GM12878 (cell line): Measurements from ENCODE around the gene RUFY3. TPM values are rescaled to one million over a fixed set of nuclear protein-coding genes. Genes with fewer than 3 reads are reported as not detected.

Source experiments
- ATAC-seq: fragments of 200-7000 bp; cut with Tn5 transposase; 3 replicates; pipeline ENCODE4 v1.9.1; 2020; ENCODE audit warnings: mild to moderate bottlenecking, moderate library complexity
- BruUV-seq: library from RNA; stranded (reverse); fragments of 400-500 nt; replicated peaks from 2 replicates; lab custom pipeline; 2021; lab: Mats Ljungman, UMichigan
- CTCF ChIA-PET: fragments of 300-600 bp; sonication (Branson Sonifier 250); formaldehyde crosslinking; extraction: SDS; loops from one replicate; lab custom pipeline; 2021; ENCODE audit warnings: inconsistent platforms; lab: Yijun Ruan, JAX
- POLR2A ChIA-PET: fragments of 350-600 bp; formaldehyde crosslinking; extraction: SDS; loops from one replicate; lab custom pipeline; 2021; ENCODE audit warnings: inconsistent platforms; lab: Charles Lee
- RAD21 ChIA-PET: fragments of 300-600 bp; sonication (Branson Sonifier 250); formaldehyde crosslinking; loops from one replicate; lab custom pipeline; 2023; ENCODE audit warnings: antibody characterized with exemption; ENCODE audit not compliant: unreplicated experiment; lab: Charles Lee
- SMC1A ChIA-PET: fragments of 300-600 bp; sonication (Branson Sonifier 250); formaldehyde crosslinking; loops from one replicate; lab custom pipeline; 2023; ENCODE audit not compliant: unreplicated experiment, uncharacterized antibody; lab: Charles Lee
- DNase-seq: peaks from one replicate; pipeline ENCODE4 v3.0.0-alpha.2; 2011; ENCODE audit warnings: low read depth, low spot score
- FAIRE-seq: peaks from 3 replicates; lab custom pipeline; 2011; peaks lifted over from hg19 to GRCh38; lab: Jason Lieb, UNC
- H2AFZ ChIP-seq: 2 replicates; pipeline ENCODE4 v1.6.0; 2011; ENCODE audit warnings: low read depth, low read length, control low read depth; ENCODE audit not compliant: control insufficient read depth
- H3K27ac ChIP-seq: 2 replicates; pipeline ENCODE4 v1.5.1; 2011; ENCODE audit warnings: control low read depth; ENCODE audit not compliant: control insufficient read depth, insufficient read depth
- H3K27me3 ChIP-seq, 2 experiments: replicated peaks in 1 of 2; 2 replicates each; pipeline versions ENCODE4 v1.6.0 to v1.6.1; 2011; ENCODE audit warnings: low read length in 1 of 2; ENCODE audit not compliant: control insufficient read depth in 2 of 2, insufficient read depth in 2 of 2
- H3K36me3 ChIP-seq, 2 experiments: 2 replicates each; pipeline ENCODE4 v1.5.1; 2011; ENCODE audit warnings: low read length in 1 of 2; ENCODE audit not compliant: control insufficient read depth in 2 of 2, insufficient read depth in 2 of 2
- H3K4me1 ChIP-seq: 2 replicates; pipeline ENCODE4 v1.6.1; 2011; ENCODE audit warnings: mild to moderate bottlenecking, low read length, moderate library complexity, mixed read lengths; ENCODE audit not compliant: control insufficient read depth, insufficient read depth
- H3K4me2 ChIP-seq: 2 replicates; pipeline ENCODE4 v1.6.0; 2011; ENCODE audit warnings: control low read depth; ENCODE audit not compliant: control insufficient read depth, insufficient read depth
- H3K4me3 ChIP-seq: fragments of 200-600 bp; sonication (generic); 2 replicates; pipeline ENCODE4 v1.5.1; 2016
- H3K79me2 ChIP-seq: 2 replicates; pipeline ENCODE4 v1.6.0; 2011; ENCODE audit warnings: low read length; ENCODE audit not compliant: control insufficient read depth, insufficient read depth
- H3K9ac ChIP-seq: 2 replicates; pipeline ENCODE4 v1.8.0; 2011; ENCODE audit warnings: low read length, control low read depth, mixed read lengths; ENCODE audit not compliant: control insufficient read depth, insufficient read depth
- H3K9me3 ChIP-seq: replicated peaks from 3 replicates; pipeline ENCODE4 v1.5.1; 2011; ENCODE audit warnings: mild to moderate bottlenecking, low read length; ENCODE audit not compliant: control insufficient read depth, insufficient read depth
- H4K20me1 ChIP-seq: 2 replicates; pipeline ENCODE4 v1.6.0; 2011; ENCODE audit not compliant: control insufficient read depth, insufficient read depth
- ATF7 ChIP-seq: fragments of 450-650 bp; IDR thresholded peaks from 2 replicates; pipeline ENCODE4 v1.6.1; 2016; ENCODE audit warnings: low read depth, mild to moderate bottlenecking
- SPI1 ChIP-seq: IDR thresholded peaks from 2 replicates; pipeline ENCODE4 v1.6.1; 2011; ENCODE audit warnings: low read depth, mild to moderate bottlenecking, low read length, moderate library complexity, borderline replicate concordance; ENCODE audit not compliant: insufficient read depth
- WGBS: methylation state at CpG from one replicate; pipeline ENCODE4 v1.1.6; 2016; ENCODE audit warnings: low lambda C conversion rate; ENCODE audit not compliant: insufficient replicate concordance, insufficient coverage; ENCODE audit errors: missing lambda C conversion rate; 5-methylcytosine and 5-hydroxymethylcytosine counted together
- in situ Hi-C: fragments of 300-500 bp; cut with MboI; formaldehyde crosslinking; loops from 9 replicates; pipeline ENCODE4 v1.14.3; 2018; ENCODE audit warnings: mixed read lengths
- intact Hi-C: fragments of 100-400 bp; cut with micrococcal nuclease; formaldehyde crosslinking; loops from one replicate; pipeline ENCODE4 v1.14.2; 2022; ENCODE audit not compliant: unreplicated experiment
- polyA plus RNA-seq, 11 experiments: library from polyadenylated mRNA; depleted of rRNA in 4 of 11; unstranded in 6 of 11; stranded (reverse) in 5 of 11; fragments of >200 nt; fragmentation: Nextera tagmentation in 4 of 11; fragmentation: Illumina TruSeq in 1 of 11; extraction: Ambion mirVana in 4 of 11; extraction: Trizol in 1 of 11; gene quantifications; 1 replicate in 1 of 11; 2 replicates in 10 of 11; pipeline versions ENCODE4 v1.2.1 to v1.2.3, GENCODE V29; 2011 to 2016; ENCODE audit warnings: inconsistent platforms in 2 of 11, missing spikeins in 2 of 11, low read depth in 1 of 11
- total RNA-seq, 4 experiments: library from RNA; depleted of rRNA in 3 of 4; stranded (reverse); fragments of >200 nt in 3 of 4; fragmentation: Illumina TruSeq in 1 of 4; extraction: Trizol in 1 of 4; gene quantifications; 2 replicates each; pipeline versions ENCODE4 v1.2.1 to v1.2.3, GENCODE V29; 2013 to 2021
- TF ChIP-seq, protein P1 (sequence below): fragments of 450-650 bp; IDR thresholded peaks from 2 replicates; pipeline ENCODE4 v1.6.1; 2018; ENCODE audit warnings: mild to moderate bottlenecking, low read depth, moderate library complexity; ENCODE audit not compliant: partially characterized antibody

RUFY3 gene
- total and polyA plus RNA-seq, 10 of the 15 experiments (the other 5 are each of a cell fraction or from before 2014, with no cell fraction given) = 5.1 to 28.3 (median 13.1) TPM

DNA sequence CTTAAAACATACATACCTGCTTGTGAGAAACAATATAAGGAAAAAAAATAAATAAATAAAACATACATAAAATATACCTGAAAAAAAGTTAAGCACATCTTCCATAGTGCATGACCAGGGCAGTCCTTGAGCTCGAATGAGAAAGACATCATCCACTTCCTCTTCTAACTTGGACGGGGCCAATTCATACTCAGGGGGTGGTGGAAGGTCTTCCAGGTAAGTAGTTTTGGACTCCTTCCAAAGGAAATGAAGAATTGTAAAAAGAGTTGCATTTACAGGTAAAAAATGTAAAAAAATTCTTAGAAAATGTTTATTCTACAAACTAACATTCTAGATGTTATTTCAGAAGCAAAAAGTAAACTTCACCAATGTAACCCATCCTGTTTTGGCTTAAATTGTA lies 114.3 kb downstream of the RUFY3 start:
- CTCF ChIA-PET = interaction anchor here (0.9 to 1.6 kb wide), 5 partner anchors 88 to 184 kb away, joined by 3 to 4 read pairs (median 3); no protein-coding TSS in a partner anchor
- H3K4me2 ChIP-seq = peak overlapping the region; percentile 68; the same call in 1 of the 2 replicates
- H2AFZ ChIP-seq = no peak overlapping the region
- RAD21 ChIA-PET = interaction anchor here (0.9 to 3.3 kb wide), 5 partner anchors 101 to 160 kb away, joined by 3 to 21 read pairs (median 3); no protein-coding TSS in a partner anchor
- H3K4me3 ChIP-seq = peak overlapping the region; percentile 37
- FAIRE-seq (no peak), DNase-seq (no peak), ATAC-seq (no peak)
- POLR2A ChIA-PET = no interaction called here
- no peaks in the 10 kb centered on the region for H3K27me3 ChIP-seq
- intact Hi-C loops (loop anchor here (5.0 to 10.0 kb wide), 5 partner anchors 91 to 1279 kb away; partner anchors contain the start of gene DCK), in situ Hi-C loops (no loop called here)
- SMC1A ChIA-PET = interaction anchor here (0.6 to 4.3 kb wide), 14 partner anchors 8 to 866 kb away, joined by 3 to 24 read pairs (median 3); no protein-coding TSS in a partner anchor
- H3K9me3 ChIP-seq = no peaks in the 10 kb centered on the region
- H4K20me1 ChIP-seq = no peaks in the 10 kb centered on the region
- TF ChIP-seq ATF7 (peak; percentile 64), SPI1 (peak; percentile 82; the same call in 1 of the 2 replicates)
- TF ChIP-seq, protein P1, sequence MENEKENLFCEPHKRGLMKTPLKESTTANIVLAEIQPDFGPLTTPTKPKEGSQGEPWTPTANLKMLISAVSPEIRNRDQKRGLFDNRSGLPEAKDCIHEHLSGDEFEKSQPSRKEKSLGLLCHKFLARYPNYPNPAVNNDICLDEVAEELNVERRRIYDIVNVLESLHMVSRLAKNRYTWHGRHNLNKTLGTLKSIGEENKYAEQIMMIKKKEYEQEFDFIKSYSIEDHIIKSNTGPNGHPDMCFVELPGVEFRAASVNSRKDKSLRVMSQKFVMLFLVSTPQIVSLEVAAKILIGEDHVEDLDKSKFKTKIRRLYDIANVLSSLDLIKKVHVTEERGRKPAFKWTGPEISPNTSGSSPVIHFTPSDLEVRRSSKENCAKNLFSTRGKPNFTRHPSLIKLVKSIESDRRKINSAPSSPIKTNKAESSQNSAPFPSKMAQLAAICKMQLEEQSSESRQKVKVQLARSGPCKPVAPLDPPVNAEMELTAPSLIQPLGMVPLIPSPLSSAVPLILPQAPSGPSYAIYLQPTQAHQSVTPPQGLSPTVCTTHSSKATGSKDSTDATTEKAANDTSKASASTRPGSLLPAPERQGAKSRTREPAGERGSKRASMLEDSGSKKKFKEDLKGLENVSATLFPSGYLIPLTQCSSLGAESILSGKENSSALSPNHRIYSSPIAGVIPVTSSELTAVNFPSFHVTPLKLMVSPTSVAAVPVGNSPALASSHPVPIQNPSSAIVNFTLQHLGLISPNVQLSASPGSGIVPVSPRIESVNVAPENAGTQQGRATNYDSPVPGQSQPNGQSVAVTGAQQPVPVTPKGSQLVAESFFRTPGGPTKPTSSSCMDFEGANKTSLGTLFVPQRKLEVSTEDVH = no peak
- BruUV-seq = no TSS peak
- H3K9ac ChIP-seq = no peak overlapping the region
- H3K27ac ChIP-seq = no peak overlapping the region
- H3K36me3 ChIP-seq = peaks cover 2 to 24% of the 10 kb centered on the region in 2 experiments; a peak in 2 of 4 replicates
- H3K4me1 ChIP-seq = no peaks in the 10 kb centered on the region
- H3K79me2 ChIP-seq = peaks cover 51% of the 10 kb centered on the region
- 49% methylated on average over 2 of the region's 2 CpGs for WGBS
